ENCODE results near the gene G0S2.

DNA sequence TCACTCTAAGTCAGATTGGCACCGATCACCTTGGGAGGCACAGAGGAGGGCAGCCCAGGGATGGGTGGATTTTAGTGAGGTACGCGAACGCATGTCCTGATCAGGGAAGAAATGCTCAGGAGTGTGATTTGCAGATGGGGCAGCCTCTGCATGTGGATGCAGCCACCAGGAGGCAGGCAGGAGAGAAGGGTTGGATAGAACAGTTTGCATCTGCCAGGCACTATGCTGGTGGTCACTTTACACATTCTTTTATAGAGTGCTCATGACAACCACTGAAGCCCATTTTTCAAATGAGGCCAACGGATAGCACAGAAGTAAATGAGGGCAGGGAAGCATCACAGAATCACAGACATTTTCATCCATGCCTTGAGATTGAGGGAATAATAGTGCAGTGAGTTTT is 28.7 kb upstream of the G0S2 start:
- TF ChIP-seq, protein P1, sequence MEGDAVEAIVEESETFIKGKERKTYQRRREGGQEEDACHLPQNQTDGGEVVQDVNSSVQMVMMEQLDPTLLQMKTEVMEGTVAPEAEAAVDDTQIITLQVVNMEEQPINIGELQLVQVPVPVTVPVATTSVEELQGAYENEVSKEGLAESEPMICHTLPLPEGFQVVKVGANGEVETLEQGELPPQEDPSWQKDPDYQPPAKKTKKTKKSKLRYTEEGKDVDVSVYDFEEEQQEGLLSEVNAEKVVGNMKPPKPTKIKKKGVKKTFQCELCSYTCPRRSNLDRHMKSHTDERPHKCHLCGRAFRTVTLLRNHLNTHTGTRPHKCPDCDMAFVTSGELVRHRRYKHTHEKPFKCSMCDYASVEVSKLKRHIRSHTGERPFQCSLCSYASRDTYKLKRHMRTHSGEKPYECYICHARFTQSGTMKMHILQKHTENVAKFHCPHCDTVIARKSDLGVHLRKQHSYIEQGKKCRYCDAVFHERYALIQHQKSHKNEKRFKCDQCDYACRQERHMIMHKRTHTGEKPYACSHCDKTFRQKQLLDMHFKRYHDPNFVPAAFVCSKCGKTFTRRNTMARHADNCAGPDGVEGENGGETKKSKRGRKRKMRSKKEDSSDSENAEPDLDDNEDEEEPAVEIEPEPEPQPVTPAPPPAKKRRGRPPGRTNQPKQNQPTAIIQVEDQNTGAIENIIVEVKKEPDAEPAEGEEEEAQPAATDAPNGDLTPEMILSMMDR (IDR thresholded peaks at IDR 0.05) = no peak
- no peak for TF ChIP-seq EP300 (IDR thresholded peaks at IDR 0.05)
